ENCODE data around the gene PDPK1.
"Not testable (repeated sequence)": the region's sequence is repeated elsewhere in the genome, so short reads cannot be mapped to it uniquely, and the experiment has no call there.

Gene PDPK1

GRCh38 chr16:2533912-2534311, 3.9 kb upstream of the PDPK1 start:
- peaks cover 8% of the 10 kb centered on the region for H3K36me3 ChIP-seq (replicated peaks)
- no peak for TF ChIP-seq CTCF (IDR thresholded peaks at IDR 0.05; ENCODE audit: low read depth, low read length, missing control alignments)
- no peak overlapping the region for H3K4me3 ChIP-seq (ENCODE audit: low read depth, low read length)
- H3K27ac ChIP-seq: no peak overlapping the region
- no peak for DNase-seq
- in situ Hi-C loops (cut with HindIII; ENCODE audit: low pct_ligation_motif_present, low sequenced_read_pairs): no loop called here
- H3K27me3 ChIP-seq (replicated peaks): no peaks in the 10 kb centered on the region

- H3K27ac ChIP-seq; in situ Hi-C loops (cut with HindIII; ENCODE audit: low pct_ligation_motif_present, low sequenced_read_pairs); H3K27me3 ChIP-seq (replicated peaks); DNase-seq; H3K36me3 ChIP-seq (replicated peaks); H3K4me3 ChIP-seq (ENCODE audit: low read depth, low read length): not testable (repeated sequence)
Observed at GRCh38 chr16:2534335-2534734, 3.5 kb upstream of the PDPK1 start.

GRCh38 chr16:2535625-2536013, 2.2 kb upstream of the PDPK1 start:
- peak; percentile 65 for DNase-seq
- Histone ChIP-seq H3K36me3 (replicated peaks) (no peaks in the 10 kb centered on the region), H3K27me3 (replicated peaks) (no peaks in the 10 kb centered on the region), H3K27ac (peak overlapping the region; percentile 19), H3K4me3 (ENCODE audit: low read depth, low read length) (no peak overlapping the region)
- no peak for TF ChIP-seq CTCF (IDR thresholded peaks at IDR 0.05; ENCODE audit: low read depth, low read length, missing control alignments)
- in situ Hi-C loops (cut with HindIII; ENCODE audit: low pct_ligation_motif_present, low sequenced_read_pairs): no loop called here

GRCh38 chr16:2539192-2539844, 1.5 kb downstream of the PDPK1 start:
- H3K4me3 ChIP-seq (ENCODE audit: low read depth, low read length); in situ Hi-C loops (cut with HindIII; ENCODE audit: low pct_ligation_motif_present, low sequenced_read_pairs); H3K27me3 ChIP-seq (replicated peaks); DNase-seq; H3K27ac ChIP-seq; H3K36me3 ChIP-seq (replicated peaks): not testable (repeated sequence)

GRCh38 chr16:2539845-2540458, 2.1 kb downstream of the PDPK1 start:
- H3K4me3 ChIP-seq (ENCODE audit: low read depth, low read length); H3K36me3 ChIP-seq (replicated peaks); H3K27me3 ChIP-seq (replicated peaks); in situ Hi-C loops (cut with HindIII; ENCODE audit: low pct_ligation_motif_present, low sequenced_read_pairs); H3K27ac ChIP-seq; DNase-seq: not testable (repeated sequence)
- peak; percentile 62 for TF ChIP-seq CTCF (IDR thresholded peaks at IDR 0.05; ENCODE audit: low read depth, low read length, missing control alignments)

GRCh38 chr16:2540912-2541311, 3.1 kb downstream of the PDPK1 start:
- DNase-seq; H3K27ac ChIP-seq; H3K27me3 ChIP-seq (replicated peaks): not testable (repeated sequence)

GRCh38 chr16:2541409-2541808, 3.6 kb downstream of the PDPK1 start:
- H3K36me3 ChIP-seq (replicated peaks); H3K27ac ChIP-seq; H3K27me3 ChIP-seq (replicated peaks); H3K4me3 ChIP-seq (ENCODE audit: low read depth, low read length); in situ Hi-C loops (cut with HindIII; ENCODE audit: low pct_ligation_motif_present, low sequenced_read_pairs): not testable (repeated sequence)
- peak; percentile 4 for DNase-seq

More at GRCh38 chr16:2540912-2541311, 3.1 kb downstream of the PDPK1 start:
- H3K36me3 ChIP-seq (replicated peaks); H3K4me3 ChIP-seq (ENCODE audit: low read depth, low read length); in situ Hi-C loops (cut with HindIII; ENCODE audit: low pct_ligation_motif_present, low sequenced_read_pairs): not testable (repeated sequence)

- in situ Hi-C loops (cut with HindIII; ENCODE audit: low pct_ligation_motif_present, low sequenced_read_pairs); DNase-seq; H3K27ac ChIP-seq; H3K27me3 ChIP-seq (replicated peaks); H3K4me3 ChIP-seq (ENCODE audit: low read depth, low read length); H3K36me3 ChIP-seq (replicated peaks): not testable (repeated sequence)
Observed at GRCh38 chr16:2543771-2544170, 6.0 kb downstream of the PDPK1 start.

GRCh38 chr16:2550283-2550878, 12.6 kb downstream of the PDPK1 start:
- DNase-seq; H3K4me3 ChIP-seq (ENCODE audit: low read depth, low read length); H3K27ac ChIP-seq; H3K36me3 ChIP-seq (replicated peaks); H3K27me3 ChIP-seq (replicated peaks); in situ Hi-C loops (cut with HindIII; ENCODE audit: low pct_ligation_motif_present, low sequenced_read_pairs): not testable (repeated sequence)

Data from brain microvascular endothelial cell (primary cell).